UCSD-AML1 (cell line): ENCODE results near the gene SEMA4A.
"Not testable (repeated sequence)": the region's sequence is repeated elsewhere in the genome, so short reads cannot be mapped to it uniquely, and the experiment has no call there.

Source experiments
- DNase-seq: peaks from one replicate; lab custom pipeline; 2025; ENCODE audit not compliant: unreplicated experiment; lab: John Stamatoyannopoulos, UW

The SEMA4A gene

GRCh38 chr1:156191292-156191964 lies 38.0 kb downstream of the SEMA4A start:
- DNase-seq = no peak

GRCh38 chr1:156193208-156193487 lies 39.8 kb downstream of the SEMA4A start:
- no peak for DNase-seq

- DNase-seq = peak; percentile 97
Observed at GRCh38 chr1:156193488-156194299, 40.3 kb downstream of the SEMA4A start, which contains the start of gene SLC25A44. TSS of gene SLC25A44 (plus strand) at chr1:156194104. CDS start at chr1:156199848, 5,744 bp downstream.

GRCh38 chr1:156194300-156194652 lies 40.9 kb downstream of the SEMA4A start:
- no peak for DNase-seq

GRCh38 chr1:156195853-156196252 lies 42.5 kb downstream of the SEMA4A start:
- no peak for DNase-seq

GRCh38 chr1:156196445-156196844 lies 43.1 kb downstream of the SEMA4A start:
- no peak for DNase-seq

- DNase-seq = no peak
Observed at GRCh38 chr1:156198831-156199349, 45.5 kb downstream of the SEMA4A start.

- DNase-seq = no peak
Observed at GRCh38 chr1:156200044-156200443, 46.7 kb downstream of the SEMA4A start.

- no peak for DNase-seq
Observed at GRCh38 chr1:156203331-156203730, 49.9 kb downstream of the SEMA4A start.

GRCh38 chr1:156204686-156205085 lies 51.3 kb downstream of the SEMA4A start:
- DNase-seq = no peak

- no peak for DNase-seq
Observed at GRCh38 chr1:156211243-156211642, 57.9 kb downstream of the SEMA4A start.

GRCh38 chr1:156212130-156212529 lies 58.7 kb downstream of the SEMA4A start:
- DNase-seq = no peak

- peak; percentile 94 for DNase-seq
Observed at GRCh38 chr1:156212833-156213643, 59.7 kb downstream of the SEMA4A start, which contains the start of gene PMF1. TSS of gene PMF1 (plus strand) at chr1:156213007. CDS start at chr1:156213016, 9 bp downstream.

GRCh38 chr1:156213644-156213966 lies 60.2 kb downstream of the SEMA4A start:
- no peak for DNase-seq

GRCh38 chr1:156214024-156214748 lies 60.8 kb downstream of the SEMA4A start:
- DNase-seq = no peak

GRCh38 chr1:156216361-156217086 lies 63.1 kb downstream of the SEMA4A start:
- DNase-seq = not testable (repeated sequence)

GRCh38 chr1:156217871-156218270 lies 64.5 kb downstream of the SEMA4A start:
- no peak for DNase-seq

- DNase-seq = no peak
Observed at GRCh38 chr1:156220226-156220625, 66.8 kb downstream of the SEMA4A start.

GRCh38 chr1:156221986-156222692 lies 68.8 kb downstream of the SEMA4A start:
- DNase-seq = no peak

- no peak for DNase-seq
Observed at GRCh38 chr1:156225677-156226014, 72.3 kb downstream of the SEMA4A start.
